Tibial artery (tissue), 4 donors: ENCODE results near the gene VAV2.

Source experiments
- DNase-seq, 2 donors: peaks; one replicate each; pipeline ENCODE4 v3.0.0-alpha.2; 2019
- H3K27ac ChIP-seq, 2 donors: fragments of 200-600 bp; sonication (generic) in 1 of 2; 1 replicate in 1 of 2; 2 replicates in 1 of 2; pipeline ENCODE4 v1.5.1; 2018 to 2019; ENCODE audit warnings: mild to moderate bottlenecking in 1 of 2
- H3K27me3 ChIP-seq, 2 donors: fragments of 200-600 bp; sonication (generic) in 1 of 2; one replicate each; pipeline versions ENCODE4 v1.5.1 to v1.6.0; 2016 to 2019
- H3K36me3 ChIP-seq, 3 donors: fragments of 200-600 bp; sonication (generic) in 2 of 3; one replicate each; pipeline ENCODE4 v1.5.1; 2016 to 2019; ENCODE audit warnings: mild to moderate bottlenecking in 2 of 3
- H3K4me1 ChIP-seq, 4 donors: fragments of 200-600 bp; sonication (generic) in 2 of 4; 1 replicate in 3 of 4; 2 replicates in 1 of 4; pipeline ENCODE4 v1.5.1; 2016 to 2019
- H3K4me3 ChIP-seq, 2 donors: fragments of 200-600 bp; sonication (generic) in 1 of 2; 1 replicate in 1 of 2; 2 replicates in 1 of 2; pipeline ENCODE4 v1.5.1; 2018 to 2019; ENCODE audit warnings: mild to moderate bottlenecking in 2 of 2
- H3K9me3 ChIP-seq, 3 donors: fragments of 200-600 bp; sonication (generic) in 1 of 3; one replicate each; pipeline ENCODE4 v1.5.1; 2016 to 2019
- CTCF ChIP-seq, 2 experiments: fragments of 200-600 bp in 1 of 2; fragments of 450-650 bp in 1 of 2; IDR thresholded peaks; one replicate each; pipeline ENCODE4 v1.5.1; 2017 to 2019; ENCODE audit warnings: antibody characterized with exemption in 2 of 2, mild to moderate bottlenecking in 1 of 2, moderate library complexity in 1 of 2
- intact Hi-C: fragments of 100-400 bp; cut with DNase I; formaldehyde crosslinking; loops from one replicate; pipeline ENCODE4 v1.15.0; 2023; ENCODE audit warnings: low total_unique reads

The VAV2 gene

GRCh38 chr9:133946840-133947486 is 45.2 kb downstream of the VAV2 start:
- Histone ChIP-seq H3K4me1 (no peaks in the 10 kb centered on the region), H3K36me3 (no peaks in the 10 kb centered on the region), H3K27me3 (no peaks in the 10 kb centered on the region), H3K4me3 (no peak overlapping the region), H3K27ac (no peak overlapping the region), H3K9me3 (no peaks in the 10 kb centered on the region)
- intact Hi-C loops: no loop called here
- DNase-seq: no peak
- TF ChIP-seq CTCF (IDR thresholded peaks at IDR 0.05): no peak

- no peak for DNase-seq
- no peak overlapping the region for H3K4me3 ChIP-seq
- intact Hi-C loops: no loop called here
- H3K27ac ChIP-seq: no peak overlapping the region
- no peaks in the 10 kb centered on the region for H3K36me3 ChIP-seq
- no peaks in the 10 kb centered on the region for H3K9me3 ChIP-seq
- H3K4me1 ChIP-seq: no peaks in the 10 kb centered on the region
- TF ChIP-seq CTCF (IDR thresholded peaks at IDR 0.05): no peak
- H3K27me3 ChIP-seq: no peaks in the 10 kb centered on the region
Observed at GRCh38 chr9:133945977-133946753, 46.0 kb downstream of the VAV2 start.

GRCh38 chr9:133945314-133945975 is 46.7 kb downstream of the VAV2 start:
- H3K27ac ChIP-seq: no peak overlapping the region
- no peak for TF ChIP-seq CTCF (IDR thresholded peaks at IDR 0.05)
- intact Hi-C loops: no loop called here
- H3K27me3 ChIP-seq: no peaks in the 10 kb centered on the region
- H3K9me3 ChIP-seq: no peaks in the 10 kb centered on the region
- no peaks in the 10 kb centered on the region for H3K36me3 ChIP-seq
- DNase-seq: no peak
- H3K4me3 ChIP-seq: no peak overlapping the region
- no peaks in the 10 kb centered on the region for H3K4me1 ChIP-seq

- Histone ChIP-seq H3K9me3 (no peaks in the 10 kb centered on the region), H3K27ac (no peak overlapping the region), H3K4me3 (no peak overlapping the region), H3K27me3 (no peaks in the 10 kb centered on the region), H3K36me3 (no peaks in the 10 kb centered on the region), H3K4me1 (no peaks in the 10 kb centered on the region)
- peak in 1 of 2 donors; percentile 48 for DNase-seq
- intact Hi-C loops: no loop called here
- no peak for TF ChIP-seq CTCF (IDR thresholded peaks at IDR 0.05)
Observed at GRCh38 chr9:133944746-133945135, 47.4 kb downstream of the VAV2 start.

- TF ChIP-seq CTCF (IDR thresholded peaks at IDR 0.05): no peak
- H3K27me3 ChIP-seq: no peaks in the 10 kb centered on the region
- H3K4me1 ChIP-seq: no peaks in the 10 kb centered on the region
- H3K4me3 ChIP-seq: no peak overlapping the region
- no peak overlapping the region for H3K27ac ChIP-seq
- no peaks in the 10 kb centered on the region for H3K9me3 ChIP-seq
- no peak for DNase-seq
- intact Hi-C loops: no loop called here
- H3K36me3 ChIP-seq: no peaks in the 10 kb centered on the region
Observed at GRCh38 chr9:133943781-133944745, 48.1 kb downstream of the VAV2 start.
